ENCODE data around the gene KASH5. TPM values are rescaled to one million over a fixed set of nuclear protein-coding genes. Genes with fewer than 3 reads are reported as not detected.
"Not testable (repeated sequence)": the region's sequence is repeated elsewhere in the genome, so short reads cannot be mapped to it uniquely, and the experiment has no call there.

KASH5 gene
- polyA plus RNA-seq, 4 donors, result not detected

- H3K9me3 ChIP-seq (ENCODE audit: control insufficient read depth in 2 of 2, insufficient read depth in 1 of 2, low read depth in 1 of 2, low read length in 1 of 2), result no peaks in the 10 kb centered on the region
- H3K27me3 ChIP-seq (ENCODE audit: control insufficient read depth in 3 of 3, insufficient read depth in 3 of 3, low read length in 3 of 3), result no peaks in the 10 kb centered on the region
- DNase-seq (no peak), FAIRE-seq (no peak)
- peak overlapping the region; percentile 79 to 99 (median 95) for H3K27ac ChIP-seq (ENCODE audit: low read depth in 1 of 3, low read length in 2 of 3)
- WGBS, 3 donors, result 36 to 40% (median 36%) methylated on average over 10 of the region's 10 CpGs
- H3K4me1 ChIP-seq (ENCODE audit: control insufficient read depth in 3 of 3, insufficient read depth in 2 of 3, low read depth in 1 of 3, low read length in 2 of 3), result peaks cover 0 to 7% (median 6%) of the 10 kb centered on the region in 3 donors
- peaks cover 0 to 40% (median 2%) of the 10 kb centered on the region in 3 donors for H3K36me3 ChIP-seq (ENCODE audit: control insufficient read depth in 3 of 3, insufficient read depth in 2 of 3, low read depth in 1 of 3, low read length in 3 of 3)
- peak overlapping the region; percentile 43 to 65 (median 57) for H3K4me3 ChIP-seq (ENCODE audit: low read depth in 1 of 3, low read length in 3 of 3)
These were observed 65.8 kb downstream of the KASH5 start for GRCh38 chr19:49453757-49454240.

- H3K36me3 ChIP-seq (ENCODE audit: control insufficient read depth in 3 of 3, insufficient read depth in 2 of 3, low read depth in 1 of 3, low read length in 3 of 3), result peaks cover 0 to 43% (median 2%) of the 10 kb centered on the region in 3 donors
- H3K27ac ChIP-seq (ENCODE audit: low read depth in 1 of 3, low read length in 2 of 3), result peak overlapping the region in 2 of 3 donors; percentile 61 to 79
- no peaks in the 10 kb centered on the region for H3K9me3 ChIP-seq (ENCODE audit: control insufficient read depth in 2 of 2, insufficient read depth in 1 of 2, low read depth in 1 of 2, low read length in 1 of 2)
- H3K4me1 ChIP-seq (ENCODE audit: control insufficient read depth in 3 of 3, insufficient read depth in 2 of 3, low read depth in 1 of 3, low read length in 2 of 3), result peaks cover 0 to 7% (median 6%) of the 10 kb centered on the region in 3 donors
- H3K4me3 ChIP-seq (ENCODE audit: low read depth in 1 of 3, low read length in 3 of 3), result no peak overlapping the region
- FAIRE-seq (no peak), DNase-seq (peak in 1 of 2 donors; percentile 31)
- WGBS, 3 donors, result 64 to 85% (median 81%) methylated on average over 5 of the region's 5 CpGs
- no peaks in the 10 kb centered on the region for H3K27me3 ChIP-seq (ENCODE audit: control insufficient read depth in 3 of 3, insufficient read depth in 3 of 3, low read length in 3 of 3)
These were observed 67.7 kb downstream of the KASH5 start for GRCh38 chr19:49455773-49456172.

GRCh38 chr19:49456326-49456725 is 68.3 kb downstream of the KASH5 start:
- no peak for DNase-seq
- Histone ChIP-seq H3K27me3 (ENCODE audit: control insufficient read depth in 3 of 3, insufficient read depth in 3 of 3, low read length in 3 of 3) (no peaks in the 10 kb centered on the region), H3K4me3 (ENCODE audit: low read depth in 1 of 3, low read length in 3 of 3) (peak overlapping the region in 1 of 3 donors; percentile 5), H3K36me3 (ENCODE audit: control insufficient read depth in 3 of 3, insufficient read depth in 2 of 3, low read depth in 1 of 3, low read length in 3 of 3) (peaks cover 0 to 45% (median 2%) of the 10 kb centered on the region in 3 donors), H3K9me3 (ENCODE audit: control insufficient read depth in 2 of 2, insufficient read depth in 1 of 2, low read depth in 1 of 2, low read length in 1 of 2) (no peaks in the 10 kb centered on the region), H3K4me1 (ENCODE audit: control insufficient read depth in 3 of 3, insufficient read depth in 2 of 3, low read depth in 1 of 3, low read length in 2 of 3) (peaks cover 0 to 7% (median 6%) of the 10 kb centered on the region in 3 donors), H3K27ac (ENCODE audit: low read depth in 1 of 3, low read length in 2 of 3) (peak overlapping the region in 2 of 3 donors; percentile 61 to 89)
- no peak for FAIRE-seq
- 66 to 91% (median 89%) methylated on average over 5 of the region's 5 CpGs for WGBS, 3 donors

- WGBS, 3 donors, result 81 to 88% (median 85%) methylated on average over 5 of the region's 5 CpGs
- peaks cover 0 to 7% (median 6%) of the 10 kb centered on the region in 3 donors for H3K4me1 ChIP-seq (ENCODE audit: control insufficient read depth in 3 of 3, insufficient read depth in 2 of 3, low read depth in 1 of 3, low read length in 2 of 3)
- peak overlapping the region; percentile 34 to 77 (median 56) for H3K27ac ChIP-seq (ENCODE audit: low read depth in 1 of 3, low read length in 2 of 3)
- H3K36me3 ChIP-seq (ENCODE audit: control insufficient read depth in 3 of 3, insufficient read depth in 2 of 3, low read depth in 1 of 3, low read length in 3 of 3), result peaks cover 0 to 59% (median 2%) of the 10 kb centered on the region in 3 donors
- DNase-seq, result no peak
- H3K4me3 ChIP-seq (ENCODE audit: low read depth in 1 of 3, low read length in 3 of 3), result no peak overlapping the region
- H3K9me3 ChIP-seq (ENCODE audit: control insufficient read depth in 2 of 2, insufficient read depth in 1 of 2, low read depth in 1 of 2, low read length in 1 of 2), result no peaks in the 10 kb centered on the region
- no peaks in the 10 kb centered on the region for H3K27me3 ChIP-seq (ENCODE audit: control insufficient read depth in 3 of 3, insufficient read depth in 3 of 3, low read length in 3 of 3)
- no peak for FAIRE-seq
These were observed 70.5 kb downstream of the KASH5 start for GRCh38 chr19:49458567-49458903.

- Histone ChIP-seq H3K27me3 (ENCODE audit: control insufficient read depth in 3 of 3, insufficient read depth in 3 of 3, low read length in 3 of 3) (no peaks in the 10 kb centered on the region), H3K27ac (ENCODE audit: low read depth in 1 of 3, low read length in 2 of 3) (peak overlapping the region in 1 of 3 donors; percentile 9), H3K4me3 (ENCODE audit: low read depth in 1 of 3, low read length in 3 of 3) (no peak overlapping the region), H3K36me3 (ENCODE audit: control insufficient read depth in 3 of 3, insufficient read depth in 2 of 3, low read depth in 1 of 3, low read length in 3 of 3) (peaks cover 0 to 65% (median 3%) of the 10 kb centered on the region in 3 donors), H3K9me3 (ENCODE audit: control insufficient read depth in 2 of 2, insufficient read depth in 1 of 2, low read depth in 1 of 2, low read length in 1 of 2) (no peaks in the 10 kb centered on the region), H3K4me1 (ENCODE audit: control insufficient read depth in 3 of 3, insufficient read depth in 2 of 3, low read depth in 1 of 3, low read length in 2 of 3) (peaks cover 0 to 2% (median under 1%) of the 10 kb centered on the region in 3 donors)
- 90 to 93% (median 92%) methylated on average over 12 of the region's 12 CpGs for WGBS, 3 donors
- FAIRE-seq, result no peak
- DNase-seq, result no peak
These were observed 71.3 kb downstream of the KASH5 start for GRCh38 chr19:49459388-49459787.

- DNase-seq; H3K4me3 ChIP-seq (ENCODE audit: low read depth in 1 of 3, low read length in 3 of 3); FAIRE-seq; H3K27me3 ChIP-seq (ENCODE audit: control insufficient read depth in 3 of 3, insufficient read depth in 3 of 3, low read length in 3 of 3); H3K9me3 ChIP-seq (ENCODE audit: control insufficient read depth in 2 of 2, insufficient read depth in 1 of 2, low read depth in 1 of 2, low read length in 1 of 2); H3K27ac ChIP-seq (ENCODE audit: low read depth in 1 of 3, low read length in 2 of 3); H3K4me1 ChIP-seq (ENCODE audit: control insufficient read depth in 3 of 3, insufficient read depth in 2 of 3, low read depth in 1 of 3, low read length in 2 of 3): not testable (repeated sequence)
- WGBS, 3 donors, result 0% methylated on average over 1 of the region's 1 CpG; no CpG with 5 or more reads in 1 of the 3 donors
- peaks cover 0 to 80% (median 15%) of the 10 kb centered on the region in 3 donors for H3K36me3 ChIP-seq (ENCODE audit: control insufficient read depth in 3 of 3, insufficient read depth in 2 of 3, low read depth in 1 of 3, low read length in 3 of 3)
These were observed 73.1 kb downstream of the KASH5 start for GRCh38 chr19:49461130-49461529.

GRCh38 chr19:49461656-49462055 is 73.6 kb downstream of the KASH5 start:
- FAIRE-seq, result no peak
- H3K36me3 ChIP-seq (ENCODE audit: control insufficient read depth in 3 of 3, insufficient read depth in 2 of 3, low read depth in 1 of 3, low read length in 3 of 3), result peaks cover 0 to 81% (median 16%) of the 10 kb centered on the region in 3 donors
- H3K27ac ChIP-seq (ENCODE audit: low read depth in 1 of 3, low read length in 2 of 3), result no peak overlapping the region
- no peak overlapping the region for H3K4me3 ChIP-seq (ENCODE audit: low read depth in 1 of 3, low read length in 3 of 3)
- no peak for DNase-seq
- no peaks in the 10 kb centered on the region for H3K4me1 ChIP-seq (ENCODE audit: control insufficient read depth in 3 of 3, insufficient read depth in 2 of 3, low read depth in 1 of 3, low read length in 2 of 3)
- no peaks in the 10 kb centered on the region for H3K9me3 ChIP-seq (ENCODE audit: control insufficient read depth in 2 of 2, insufficient read depth in 1 of 2, low read depth in 1 of 2, low read length in 1 of 2)
- no peaks in the 10 kb centered on the region for H3K27me3 ChIP-seq (ENCODE audit: control insufficient read depth in 3 of 3, insufficient read depth in 3 of 3, low read length in 3 of 3)
- WGBS, 3 donors, result 97 to 99% (median 98%) methylated on average over 28 to 37 of the region's 37 CpGs

- 87 to 96% (median 88%) methylated on average over 11 to 12 of the region's 12 CpGs for WGBS, 3 donors
- peaks cover 0 to 80% (median 16%) of the 10 kb centered on the region in 3 donors for H3K36me3 ChIP-seq (ENCODE audit: control insufficient read depth in 3 of 3, insufficient read depth in 2 of 3, low read depth in 1 of 3, low read length in 3 of 3)
These were observed 74.4 kb downstream of the KASH5 start for GRCh38 chr19:49462492-49462891.

More at GRCh38 chr19:49462492-49462891, 74.4 kb downstream of the KASH5 start:
- Histone ChIP-seq H3K27ac (ENCODE audit: low read depth in 1 of 3, low read length in 2 of 3) (no peak overlapping the region), H3K27me3 (ENCODE audit: control insufficient read depth in 3 of 3, insufficient read depth in 3 of 3, low read length in 3 of 3) (no peaks in the 10 kb centered on the region), H3K9me3 (ENCODE audit: control insufficient read depth in 2 of 2, insufficient read depth in 1 of 2, low read depth in 1 of 2, low read length in 1 of 2) (no peaks in the 10 kb centered on the region), H3K4me1 (ENCODE audit: control insufficient read depth in 3 of 3, insufficient read depth in 2 of 3, low read depth in 1 of 3, low read length in 2 of 3) (no peaks in the 10 kb centered on the region), H3K4me3 (ENCODE audit: low read depth in 1 of 3, low read length in 3 of 3) (no peak overlapping the region)
- DNase-seq, result no peak
- no peak for FAIRE-seq
